ENCODE data around the gene ATP5PD. TPM values are rescaled to one million over a fixed set of nuclear protein-coding genes. Genes with fewer than 3 reads are reported as not detected.
A peak's percentile ranks its signal among the peaks of the same experiment; 100 is the strongest.
"Not testable (repeated sequence)": the region's sequence is repeated elsewhere in the genome, so short reads cannot be mapped to it uniquely, and the experiment has no call there.

ATP5PD gene
- total RNA-seq, 2 donors from 2014 or later = 123 to 145 TPM

DNA sequence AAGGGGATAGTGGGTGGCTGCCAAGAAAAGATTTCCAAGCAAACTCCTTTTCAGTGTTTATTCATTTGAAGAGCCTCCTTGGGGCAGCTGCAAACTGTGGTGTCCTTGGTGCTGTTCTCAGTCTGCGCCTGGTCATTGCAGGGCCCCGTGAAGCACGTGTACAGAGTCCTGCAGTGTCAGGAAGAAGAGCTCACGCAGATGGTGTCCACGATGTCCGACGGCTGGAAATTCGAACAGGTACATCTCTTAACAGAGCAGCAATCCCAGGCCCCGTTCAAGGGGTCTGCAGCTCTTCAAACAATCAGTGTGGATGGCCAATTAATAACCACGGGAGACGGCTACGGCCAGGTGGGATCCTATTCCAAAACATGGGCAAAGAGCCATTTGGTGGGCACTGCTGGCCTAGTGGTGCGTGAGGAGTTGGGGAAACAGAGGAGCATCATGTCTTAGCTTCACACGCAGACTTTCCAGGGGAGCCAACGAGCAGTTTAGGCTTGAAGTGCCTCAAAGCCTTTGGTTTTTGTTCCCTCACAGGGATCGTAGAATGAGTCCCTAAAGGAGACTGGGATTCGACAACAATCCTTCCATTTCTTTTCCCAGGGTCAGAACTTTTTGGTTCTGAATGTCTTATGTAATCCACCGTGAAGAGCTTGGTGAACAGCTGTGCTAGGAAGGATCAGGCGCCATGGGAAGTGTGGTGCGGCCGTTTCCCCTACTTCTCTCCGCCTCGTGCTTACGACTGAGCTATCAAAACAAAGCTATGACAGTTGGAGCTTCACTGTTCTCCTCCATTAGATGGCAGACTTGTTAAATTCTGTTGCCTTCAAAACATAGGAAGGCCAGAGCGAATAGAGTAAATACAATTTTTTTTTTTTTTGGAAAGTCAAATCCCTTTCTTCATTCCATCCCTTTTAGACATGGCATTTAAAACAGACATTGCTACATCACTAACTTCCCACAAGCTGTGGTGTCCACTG, 12.9 kb upstream of the ATP5PD start:
- Mint-ChIP-seq H3K36me3 (ENCODE audit: low read depth) (peaks cover 3% of the 10 kb centered on the region), H3K4me1 (peaks cover 7% of the 10 kb centered on the region), H3K27me3 (no peaks in the 10 kb centered on the region), H3K4me3 (no peak overlapping the region), H3K27ac (no peak overlapping the region)
- DNase-seq (no peak), ATAC-seq (peak; percentile 53)
- no peaks in the 10 kb centered on the region for H3K9me3 ChIP-seq (ENCODE audit: control insufficient read depth, low read length, poor library complexity, severe bottlenecking)

DNA sequence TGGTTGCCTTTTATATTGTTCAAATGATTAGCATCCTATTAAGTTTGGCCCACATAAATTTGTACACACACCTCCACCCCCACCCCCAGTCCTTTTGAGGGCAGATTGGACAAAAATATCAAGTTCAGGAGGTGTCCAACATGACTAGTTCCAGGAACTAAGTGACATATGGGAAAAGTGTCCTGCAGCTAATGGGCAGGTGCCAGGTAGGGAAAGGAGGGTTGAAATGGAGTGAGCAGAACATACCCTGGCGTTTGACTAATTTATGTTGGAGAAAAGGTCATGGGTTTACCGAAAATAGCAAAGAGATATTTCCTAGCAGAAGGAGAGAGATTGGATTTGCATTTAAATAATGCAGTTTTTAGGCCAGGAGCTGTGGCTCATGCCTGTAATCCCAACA, 5.2 kb upstream of the ATP5PD start:
- Mint-ChIP-seq H3K27me3 (no peaks in the 10 kb centered on the region), H3K4me1 (peaks cover 21% of the 10 kb centered on the region), H3K4me3 (no peak overlapping the region), H3K36me3 (ENCODE audit: low read depth) (peaks cover 4% of the 10 kb centered on the region), H3K27ac (peak overlapping the region; percentile 29)
- ATAC-seq = no peak
- no peaks in the 10 kb centered on the region for H3K9me3 ChIP-seq (ENCODE audit: control insufficient read depth, low read length, poor library complexity, severe bottlenecking)
- no peak for DNase-seq

DNA sequence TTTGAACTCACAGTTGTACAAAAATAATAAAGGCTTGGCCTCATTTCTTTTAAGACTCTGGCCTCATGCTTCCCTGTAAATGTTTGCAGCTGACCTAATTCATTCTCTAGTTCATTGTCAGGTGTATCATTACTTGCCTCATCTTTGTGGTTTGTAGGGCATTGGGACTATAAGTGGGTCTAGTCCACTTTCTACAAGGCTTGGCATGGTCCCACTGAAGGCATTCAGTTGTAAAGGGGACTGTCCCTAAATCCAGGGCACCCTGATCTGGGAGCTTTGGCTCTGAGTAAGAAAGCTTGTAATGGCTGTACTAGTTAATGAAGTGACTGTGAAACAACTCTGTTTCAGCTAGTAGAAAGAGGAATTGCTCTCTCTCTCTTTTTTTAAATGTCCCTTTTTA, 2.9 kb upstream of the ATP5PD start:
- no peak overlapping the region for H3K27ac Mint-ChIP-seq
- no peaks in the 10 kb centered on the region for H3K27me3 Mint-ChIP-seq
- H3K4me1 Mint-ChIP-seq = peaks cover 25% of the 10 kb centered on the region

DNA sequence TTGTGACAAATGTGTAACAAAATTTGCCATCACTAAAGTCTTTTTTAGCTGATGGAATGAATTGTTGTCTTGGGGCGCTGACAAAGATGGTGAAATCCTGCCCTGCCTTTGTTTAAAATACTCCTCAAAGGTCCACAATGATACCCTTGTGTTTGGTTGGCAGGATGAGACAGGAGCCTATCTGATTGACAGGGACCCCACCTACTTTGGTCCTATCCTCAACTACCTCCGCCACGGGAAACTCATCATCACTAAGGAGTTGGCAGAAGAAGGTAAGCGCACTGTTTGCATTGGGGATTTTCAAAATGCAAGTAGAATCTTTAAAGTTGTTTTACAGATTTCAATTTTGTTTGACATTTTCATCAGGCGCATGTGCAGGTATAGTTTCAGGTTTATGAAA, 2.3 kb upstream of the ATP5PD start:
- Mint-ChIP-seq H3K4me1 (peaks cover 27% of the 10 kb centered on the region), H3K27me3 (no peaks in the 10 kb centered on the region)

More for the DNA sequence above, 2.9 kb upstream of the ATP5PD start:
- no peak overlapping the region for H3K4me3 Mint-ChIP-seq
- H3K36me3 Mint-ChIP-seq (ENCODE audit: low read depth) = peaks cover 4% of the 10 kb centered on the region
- H3K9me3 ChIP-seq (ENCODE audit: control insufficient read depth, low read length, poor library complexity, severe bottlenecking) = no peaks in the 10 kb centered on the region
- ATAC-seq (no peak), DNase-seq (no peak)

DNA sequence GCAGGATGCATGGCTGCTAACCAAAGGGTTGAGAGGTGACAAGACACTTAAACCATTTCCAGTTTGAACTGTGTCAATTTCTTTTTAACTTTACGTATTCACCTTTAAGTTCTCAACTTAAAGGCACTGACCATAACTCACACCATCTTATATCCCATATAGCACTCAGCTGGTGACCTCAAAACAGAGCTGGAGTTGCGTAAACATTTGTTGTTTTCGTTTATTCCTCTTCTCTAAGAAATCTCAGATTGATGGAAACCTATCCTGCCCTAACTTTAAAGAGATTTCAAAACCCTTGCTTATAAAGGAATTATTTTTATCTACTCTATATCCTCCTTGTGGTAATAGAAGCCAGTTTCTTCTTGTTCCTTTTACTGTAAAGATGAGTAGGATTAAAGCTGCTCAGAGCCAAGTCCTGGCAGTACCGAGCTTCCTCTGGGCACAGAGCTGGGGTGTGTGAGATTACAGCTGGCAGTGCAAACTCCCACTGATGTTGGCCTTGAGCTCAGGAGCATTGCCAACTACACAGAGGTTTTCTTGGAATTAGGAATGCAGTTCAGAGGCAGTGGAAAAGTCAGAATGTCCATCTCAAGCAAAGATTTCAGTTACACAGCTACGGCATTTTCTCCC, 1.6 kb upstream of the ATP5PD start:
- peaks cover 4% of the 10 kb centered on the region for H3K36me3 Mint-ChIP-seq (ENCODE audit: low read depth)
- ATAC-seq (no peak), DNase-seq (no peak)
- peak overlapping the region; percentile 98 for H3K4me3 Mint-ChIP-seq
- H3K4me1 Mint-ChIP-seq = peaks cover 28% of the 10 kb centered on the region
- H3K9me3 ChIP-seq (ENCODE audit: control insufficient read depth, low read length, poor library complexity, severe bottlenecking) = no peaks in the 10 kb centered on the region
- H3K27ac Mint-ChIP-seq = peak overlapping the region; percentile 89
- H3K27me3 Mint-ChIP-seq = no peaks in the 10 kb centered on the region

More for the DNA sequence above, 2.3 kb upstream of the ATP5PD start:
- no peaks in the 10 kb centered on the region for H3K9me3 ChIP-seq (ENCODE audit: control insufficient read depth, low read length, poor library complexity, severe bottlenecking)
- no peak for DNase-seq
- Mint-ChIP-seq H3K4me3 (no peak overlapping the region), H3K27ac (no peak overlapping the region), H3K36me3 (ENCODE audit: low read depth) (peaks cover 4% of the 10 kb centered on the region)
- no peak for ATAC-seq

DNA sequence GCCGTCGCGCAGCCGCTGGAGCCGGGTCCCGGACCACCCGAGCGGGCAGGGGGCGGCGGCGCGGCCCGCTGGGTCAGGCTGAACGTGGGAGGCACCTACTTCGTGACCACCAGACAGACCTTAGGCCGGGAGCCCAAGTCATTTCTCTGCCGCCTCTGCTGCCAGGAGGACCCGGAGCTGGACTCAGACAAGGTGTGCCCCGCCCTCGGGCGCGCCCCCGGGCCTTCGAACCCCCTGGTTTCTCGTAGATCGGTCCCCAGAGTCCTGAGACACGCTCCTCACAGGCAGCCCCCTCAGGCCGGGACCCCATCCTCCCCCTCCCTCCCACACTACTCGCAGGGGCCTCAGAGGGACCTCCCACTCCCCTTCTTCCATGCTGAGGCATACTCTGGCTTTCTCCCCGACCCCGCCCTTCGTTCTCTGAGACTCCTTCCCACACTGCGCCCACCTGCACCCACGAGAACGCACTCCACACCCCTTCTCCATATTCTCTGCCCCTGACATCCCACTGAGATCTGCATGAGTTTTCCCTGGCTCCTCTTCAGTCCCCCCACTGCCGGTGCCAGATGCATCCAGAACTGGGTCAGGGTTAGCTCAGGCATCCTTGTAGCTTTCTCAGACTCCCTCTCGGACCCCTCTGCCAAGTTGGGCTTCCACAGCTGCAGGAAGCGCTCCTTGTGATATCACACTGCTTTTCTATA, 779 bp upstream of the ATP5PD start:
- Mint-ChIP-seq H3K4me1 (peaks cover 28% of the 10 kb centered on the region), H3K27me3 (no peaks in the 10 kb centered on the region), H3K27ac (peak overlapping the region; percentile 89), H3K4me3 (peak overlapping the region; percentile 98), H3K36me3 (ENCODE audit: low read depth) (peaks cover 4% of the 10 kb centered on the region)
- DNase-seq = no peak
- no peak for ATAC-seq
- no peaks in the 10 kb centered on the region for H3K9me3 ChIP-seq (ENCODE audit: control insufficient read depth, low read length, poor library complexity, severe bottlenecking)

DNA sequence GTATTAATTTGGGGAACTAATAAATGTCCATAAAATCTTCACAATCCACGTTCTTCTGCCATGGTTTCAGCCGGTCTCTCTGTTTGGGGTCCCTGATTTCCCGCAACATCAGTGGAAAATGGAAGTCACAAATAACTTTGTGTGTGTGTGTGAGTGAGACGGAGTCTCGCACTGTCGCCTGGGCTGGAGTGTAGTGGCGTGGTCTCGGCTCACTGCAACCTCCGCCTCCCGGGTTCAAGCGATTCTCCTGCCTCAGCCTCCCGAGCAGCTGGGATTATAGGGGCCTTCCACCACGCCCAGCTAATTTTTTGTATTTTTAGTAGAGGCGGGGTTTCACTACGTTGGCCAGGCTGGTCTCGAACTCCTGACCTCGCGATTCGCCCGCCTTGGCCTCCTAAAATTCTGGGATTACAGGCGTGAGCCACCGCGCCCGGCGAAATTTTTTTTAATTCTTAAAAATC, 793 bp downstream of the ATP5PD start:
- Mint-ChIP-seq H3K4me3 (peak overlapping the region; percentile 96), H3K4me1 (peaks cover 28% of the 10 kb centered on the region), H3K27ac (peak overlapping the region; percentile 94)
- DNase-seq; ATAC-seq; H3K36me3 Mint-ChIP-seq (ENCODE audit: low read depth); H3K27me3 Mint-ChIP-seq; H3K9me3 ChIP-seq (ENCODE audit: control insufficient read depth, low read length, poor library complexity, severe bottlenecking): not testable (repeated sequence)

DNA sequence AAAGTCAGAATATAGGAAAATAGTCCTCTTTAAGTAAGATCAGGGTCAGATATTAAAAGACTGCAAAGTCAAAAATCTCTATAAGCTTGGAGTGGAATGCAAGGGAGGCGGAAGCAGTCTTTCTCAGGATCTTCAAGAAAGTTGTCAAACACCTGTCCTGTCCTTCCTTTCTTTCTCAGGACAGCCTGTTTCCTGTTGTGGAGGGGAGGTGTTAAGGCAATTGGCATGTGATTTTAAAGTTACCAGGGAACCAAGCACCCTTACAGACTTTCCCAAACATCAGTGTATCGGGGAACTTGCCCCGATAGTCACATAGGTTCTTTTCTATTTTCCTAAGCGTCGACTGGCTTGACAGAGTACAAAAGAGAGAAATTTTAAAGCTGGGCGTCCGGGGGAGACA, 2.1 kb downstream of the ATP5PD start:
- no peaks in the 10 kb centered on the region for H3K9me3 ChIP-seq (ENCODE audit: control insufficient read depth, low read length, poor library complexity, severe bottlenecking)
- DNase-seq (no peak), ATAC-seq (no peak)
- H3K27ac Mint-ChIP-seq = no peak overlapping the region
- peak overlapping the region; percentile 72 for H3K4me3 Mint-ChIP-seq
- peaks cover 6% of the 10 kb centered on the region for H3K36me3 Mint-ChIP-seq (ENCODE audit: low read depth)
- peaks cover 31% of the 10 kb centered on the region for H3K4me1 Mint-ChIP-seq
- H3K27me3 Mint-ChIP-seq = no peaks in the 10 kb centered on the region

DNA sequence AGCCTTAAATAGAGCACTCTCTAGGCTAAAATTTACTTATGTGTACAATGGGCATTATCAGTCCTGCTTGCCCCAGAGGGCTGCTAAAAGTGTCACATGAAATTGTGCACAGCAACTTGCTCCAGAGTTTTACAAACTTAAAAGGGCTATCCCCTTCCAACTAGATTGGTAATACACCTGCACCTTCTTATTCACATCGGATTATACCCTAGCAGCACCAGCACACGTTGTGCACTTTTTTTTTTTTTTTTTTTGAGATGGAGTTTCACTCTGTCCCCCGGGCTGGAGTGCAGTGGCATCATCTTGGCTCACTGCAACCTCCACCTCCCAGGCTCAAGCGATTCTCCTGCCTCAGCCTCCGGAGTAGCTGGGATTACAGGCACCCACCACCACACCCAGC, 3.0 kb downstream of the ATP5PD start:
- not testable (repeated sequence) for DNase-seq; H3K4me3 Mint-ChIP-seq; H3K36me3 Mint-ChIP-seq (ENCODE audit: low read depth); ATAC-seq; H3K27me3 Mint-ChIP-seq; H3K9me3 ChIP-seq (ENCODE audit: control insufficient read depth, low read length, poor library complexity, severe bottlenecking); H3K27ac Mint-ChIP-seq
- peaks cover 29% of the 10 kb centered on the region for H3K4me1 Mint-ChIP-seq

DNA sequence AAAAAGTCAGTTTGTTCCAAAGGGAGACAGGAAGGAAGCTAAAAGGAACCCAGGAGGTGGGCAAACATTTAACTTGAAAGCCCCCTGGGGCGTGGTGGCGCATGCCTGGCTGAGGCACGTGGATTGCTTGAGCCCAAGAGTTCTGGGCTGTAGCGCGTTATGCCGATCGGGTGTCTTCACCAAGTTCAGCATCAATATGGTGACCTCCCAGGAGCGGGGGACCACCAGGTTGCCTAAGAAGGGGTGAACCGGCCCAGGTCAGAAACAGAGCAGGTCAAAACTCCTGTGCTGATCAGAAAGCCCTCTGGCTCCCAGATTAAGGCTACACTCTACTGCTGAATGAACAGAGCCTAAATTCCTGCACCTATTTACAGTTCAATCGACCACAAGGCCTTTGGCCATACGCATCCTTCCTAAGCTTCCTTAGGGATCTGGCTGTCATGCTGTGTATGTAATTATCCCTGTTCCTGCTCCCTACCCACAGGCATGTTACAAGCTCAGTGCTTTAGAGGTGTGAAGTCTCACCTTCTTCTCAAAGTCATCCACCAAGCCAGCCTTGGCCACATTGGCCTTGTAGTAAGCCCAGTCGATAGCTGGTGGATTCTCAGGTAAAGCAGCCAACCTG, 5.0 kb downstream of the ATP5PD start:
- Mint-ChIP-seq H3K27me3 (no peaks in the 10 kb centered on the region), H3K4me1 (peaks cover 24% of the 10 kb centered on the region), H3K4me3 (no peak overlapping the region), H3K27ac (peak overlapping the region; percentile 16), H3K36me3 (ENCODE audit: low read depth) (peaks cover 5% of the 10 kb centered on the region)
- ATAC-seq = no peak
- DNase-seq = no peak
- H3K9me3 ChIP-seq (ENCODE audit: control insufficient read depth, low read length, poor library complexity, severe bottlenecking) = no peaks in the 10 kb centered on the region

DNA sequence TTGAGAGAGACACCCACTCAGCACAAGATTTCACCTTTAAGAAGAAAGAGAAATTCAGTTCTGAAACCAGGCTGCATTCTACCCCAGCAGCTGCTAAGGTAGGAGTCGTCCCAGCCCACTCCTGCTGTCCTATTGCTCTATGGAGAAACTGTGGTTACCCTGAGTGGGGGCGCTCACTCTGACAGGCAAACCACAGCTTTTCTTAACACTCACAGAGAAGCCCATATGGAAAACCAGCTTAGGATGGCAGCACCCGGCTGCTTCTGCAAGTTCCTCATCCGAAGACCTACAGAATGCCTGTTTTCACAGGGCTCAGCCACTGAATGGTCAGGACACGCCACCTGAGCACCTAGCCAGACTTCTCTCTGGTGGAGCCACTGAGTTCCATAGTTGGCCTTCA, 7.5 kb downstream of the ATP5PD start:
- no peak overlapping the region for H3K4me3 Mint-ChIP-seq
- H3K36me3 Mint-ChIP-seq (ENCODE audit: low read depth) = peaks cover 5% of the 10 kb centered on the region
- DNase-seq = no peak
- H3K27me3 Mint-ChIP-seq = no peaks in the 10 kb centered on the region
- peaks cover 29% of the 10 kb centered on the region for H3K4me1 Mint-ChIP-seq
- no peaks in the 10 kb centered on the region for H3K9me3 ChIP-seq (ENCODE audit: control insufficient read depth, low read length, poor library complexity, severe bottlenecking)
- ATAC-seq = no peak
- H3K27ac Mint-ChIP-seq = peak overlapping the region; percentile 24

DNA sequence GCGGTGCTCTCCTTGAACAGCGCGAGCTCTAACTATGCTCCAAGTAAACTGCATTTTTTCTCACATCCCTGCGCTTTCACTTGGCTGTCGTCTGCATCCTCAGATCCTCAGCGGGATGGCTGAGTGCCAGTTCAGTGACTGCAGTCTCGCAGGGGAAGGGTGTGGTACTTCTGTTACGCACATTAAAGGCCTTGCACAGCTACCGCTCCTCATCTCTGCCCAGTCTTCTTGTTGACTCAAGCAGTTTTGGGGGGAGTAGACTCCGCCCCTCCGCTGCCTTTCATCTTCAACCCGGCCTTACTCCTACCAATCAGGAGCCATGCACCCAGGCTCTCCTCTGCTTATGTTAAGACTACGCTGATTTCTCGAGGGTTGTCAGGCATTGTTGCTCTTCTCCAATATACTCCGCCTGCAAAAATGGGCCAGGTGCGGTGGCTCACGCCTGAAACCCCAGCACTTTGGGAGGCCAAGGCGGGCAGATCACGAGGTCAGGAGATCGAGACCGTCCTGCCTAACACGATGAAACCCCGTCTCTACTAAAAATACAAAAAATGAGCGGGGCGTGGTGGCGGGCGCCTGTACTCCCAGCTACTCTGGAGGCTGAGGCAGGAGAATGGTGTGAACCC, 10.0 kb downstream of the ATP5PD start:
- H3K9me3 ChIP-seq (ENCODE audit: control insufficient read depth, low read length, poor library complexity, severe bottlenecking) = no peaks in the 10 kb centered on the region
- H3K27me3 Mint-ChIP-seq = no peaks in the 10 kb centered on the region
- peaks cover 42% of the 10 kb centered on the region for H3K4me1 Mint-ChIP-seq
- H3K36me3 Mint-ChIP-seq (ENCODE audit: low read depth) = peaks cover 5% of the 10 kb centered on the region
- peak overlapping the region; percentile 89 for H3K4me3 Mint-ChIP-seq
- peak; percentile 63 to 85 (median 84) for DNase-seq
- ATAC-seq = peak; percentile 89
- peak overlapping the region; percentile 95 for H3K27ac Mint-ChIP-seq
